C4-2B (cell line): ENCODE data around the gene SGTA.

Experiments
- CTCF ChIP-seq: fragments of 450-650 bp; conservative IDR thresholded peaks from 2 replicates; pipeline ENCODE4 v1.5.1; 2017; ENCODE audit warnings: mild to moderate bottlenecking
- ZFX ChIP-seq: fragments of 450-650 bp; IDR thresholded peaks from 2 replicates; pipeline ENCODE4 v1.6.1; 2017

GRCh38 chr19:2729943-2730818 lies 52.9 kb downstream of the SGTA start:
- no peak for TF ChIP-seq CTCF
- TF ChIP-seq ZFX = no peak
